ENCODE results near the gene CSMD2.

DNA sequence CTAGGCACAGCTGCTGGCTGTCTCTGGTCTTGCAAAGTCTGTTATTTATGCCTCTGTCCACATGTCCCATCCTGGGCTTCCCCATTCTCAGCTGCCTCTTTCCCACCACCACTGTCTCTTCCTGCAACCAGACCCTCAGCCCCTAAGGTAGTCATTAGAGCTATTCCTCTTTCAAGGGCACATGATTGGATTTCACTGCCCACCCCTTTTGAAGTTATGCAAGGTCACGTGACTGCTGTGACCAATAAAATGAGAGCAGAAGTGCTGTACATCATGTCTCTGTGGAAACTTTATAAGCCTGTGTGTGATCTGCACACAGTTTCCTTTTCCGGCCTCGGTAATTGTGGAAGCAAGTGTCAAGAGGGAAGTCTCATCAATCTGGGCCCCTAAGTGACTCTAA lies 437.7 kb downstream of the CSMD2 start:
- no peak for TF ChIP-seq POLR2A (IDR thresholded peaks at IDR 0.05)
- TF ChIP-seq, protein P1, sequence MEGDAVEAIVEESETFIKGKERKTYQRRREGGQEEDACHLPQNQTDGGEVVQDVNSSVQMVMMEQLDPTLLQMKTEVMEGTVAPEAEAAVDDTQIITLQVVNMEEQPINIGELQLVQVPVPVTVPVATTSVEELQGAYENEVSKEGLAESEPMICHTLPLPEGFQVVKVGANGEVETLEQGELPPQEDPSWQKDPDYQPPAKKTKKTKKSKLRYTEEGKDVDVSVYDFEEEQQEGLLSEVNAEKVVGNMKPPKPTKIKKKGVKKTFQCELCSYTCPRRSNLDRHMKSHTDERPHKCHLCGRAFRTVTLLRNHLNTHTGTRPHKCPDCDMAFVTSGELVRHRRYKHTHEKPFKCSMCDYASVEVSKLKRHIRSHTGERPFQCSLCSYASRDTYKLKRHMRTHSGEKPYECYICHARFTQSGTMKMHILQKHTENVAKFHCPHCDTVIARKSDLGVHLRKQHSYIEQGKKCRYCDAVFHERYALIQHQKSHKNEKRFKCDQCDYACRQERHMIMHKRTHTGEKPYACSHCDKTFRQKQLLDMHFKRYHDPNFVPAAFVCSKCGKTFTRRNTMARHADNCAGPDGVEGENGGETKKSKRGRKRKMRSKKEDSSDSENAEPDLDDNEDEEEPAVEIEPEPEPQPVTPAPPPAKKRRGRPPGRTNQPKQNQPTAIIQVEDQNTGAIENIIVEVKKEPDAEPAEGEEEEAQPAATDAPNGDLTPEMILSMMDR (IDR thresholded peaks at IDR 0.05) = no peak
- TF ChIP-seq EP300 (IDR thresholded peaks at IDR 0.05) = no peak
